Neural crest cell (in vitro differentiated cells): Measurements from ENCODE around the gene RASAL2. TPM values are rescaled to one million over a fixed set of nuclear protein-coding genes. Genes with fewer than 3 reads are reported as not detected.
A peak's percentile ranks its signal among the peaks of the same experiment; 100 is the strongest.
"Not testable (repeated sequence)": the region's sequence is repeated elsewhere in the genome, so short reads cannot be mapped to it uniquely, and the experiment has no call there.

Source experiments
- DNase-seq: peaks from one replicate; pipeline ENCODE4 v3.0.0; 2021; ENCODE audit warnings: low read depth, mixed read lengths, low spot score
- H3K27ac Mint-ChIP-seq: one replicate; pipeline ENCODE4 v1.8.0; 2021; ENCODE audit warnings: mild to moderate bottlenecking, mixed read lengths; ENCODE audit not compliant: unreplicated experiment
- H3K27me3 Mint-ChIP-seq: 2 replicates; pipeline ENCODE4 v1.8.0; 2021; ENCODE audit warnings: low read depth, mild to moderate bottlenecking, mixed read lengths
- H3K36me3 Mint-ChIP-seq: 2 replicates; pipeline ENCODE4 v1.8.0; 2021; ENCODE audit warnings: low read depth, mild to moderate bottlenecking, mixed read lengths
- H3K4me1 Mint-ChIP-seq: 2 replicates; pipeline ENCODE4 v1.8.0; 2021; ENCODE audit warnings: mixed read lengths
- H3K4me3 Mint-ChIP-seq: one replicate; pipeline ENCODE4 v1.8.0; 2021; ENCODE audit warnings: mild to moderate bottlenecking, mixed read lengths
- H3K9me3 Mint-ChIP-seq: 2 replicates; pipeline ENCODE4 v1.8.0; 2021; ENCODE audit warnings: mixed read lengths
- CTCF ChIP-seq: fragments of 200-600 bp; sonication (generic); conservative IDR thresholded peaks from 2 replicates; pipeline ENCODE4 v1.5.0; 2021; ENCODE audit warnings: antibody characterized with exemption, mild to moderate bottlenecking
- total RNA-seq: library from RNA; stranded (reverse); gene quantifications from 2 replicates; pipeline ENCODE4 v1.2.1, GENCODE V29; 2021

RASAL2 gene
- total RNA-seq, 1 donor from 2014 or later: 20.9 TPM

GRCh38 chr1:178188306-178188705, 94.4 kb downstream of the RASAL2 start:
- Mint-ChIP-seq H3K4me1 (no peaks in the 10 kb centered on the region), H3K9me3 (peaks cover 13% of the 10 kb centered on the region), H3K4me3 (no peak overlapping the region), H3K27ac (peak overlapping the region; percentile 53), H3K36me3 (peaks cover 10% of the 10 kb centered on the region), H3K27me3 (no peaks in the 10 kb centered on the region)
- no peak for TF ChIP-seq CTCF
- no peak for DNase-seq

- H3K9me3 Mint-ChIP-seq: peaks cover 13% of the 10 kb centered on the region
- no peak overlapping the region for H3K4me3 Mint-ChIP-seq
- peak; percentile 61 for TF ChIP-seq CTCF
- no peaks in the 10 kb centered on the region for H3K4me1 Mint-ChIP-seq
- peaks cover 10% of the 10 kb centered on the region for H3K36me3 Mint-ChIP-seq
- no peak for DNase-seq
- H3K27ac Mint-ChIP-seq: no peak overlapping the region
- H3K27me3 Mint-ChIP-seq: no peaks in the 10 kb centered on the region
Observed at GRCh38 chr1:178189814-178190213, 95.9 kb downstream of the RASAL2 start.

- TF ChIP-seq CTCF: no peak
- H3K27ac Mint-ChIP-seq: no peak overlapping the region
- no peak for DNase-seq
Observed at GRCh38 chr1:178190881-178191280, 97.0 kb downstream of the RASAL2 start.

DNA sequence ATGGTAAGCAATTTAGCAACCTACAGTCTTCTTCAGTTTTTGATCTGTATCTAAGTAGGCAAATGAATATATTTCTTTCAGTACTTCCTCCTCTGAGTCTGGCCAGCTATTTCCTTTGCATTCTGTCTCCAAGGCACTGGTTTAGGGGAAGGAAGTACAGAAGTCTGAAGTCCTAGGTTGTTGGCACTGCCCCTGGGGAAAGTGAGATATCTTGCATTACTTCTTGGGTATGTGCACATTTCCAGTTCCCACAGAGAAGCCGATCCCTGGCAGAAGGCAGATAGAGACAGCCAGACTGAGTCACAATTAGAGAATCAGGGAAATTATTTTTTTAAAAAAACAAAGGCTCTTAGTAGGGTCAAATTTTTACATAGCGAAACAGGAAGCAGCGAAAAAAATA, 98.8 kb downstream of the RASAL2 start:
- H3K36me3 Mint-ChIP-seq: peaks cover under 1% of the 10 kb centered on the region
- TF ChIP-seq CTCF: no peak
- no peak overlapping the region for H3K4me3 Mint-ChIP-seq
- H3K4me1 Mint-ChIP-seq: no peaks in the 10 kb centered on the region
- no peaks in the 10 kb centered on the region for H3K27me3 Mint-ChIP-seq
- no peak overlapping the region for H3K27ac Mint-ChIP-seq
- H3K9me3 Mint-ChIP-seq: peaks cover 4% of the 10 kb centered on the region
- no peak for DNase-seq

More at GRCh38 chr1:178190881-178191280, 97.0 kb downstream of the RASAL2 start:
- Mint-ChIP-seq H3K27me3 (no peaks in the 10 kb centered on the region), H3K36me3 (peaks cover 5% of the 10 kb centered on the region), H3K4me1 (no peaks in the 10 kb centered on the region), H3K4me3 (no peak overlapping the region), H3K9me3 (peaks cover 4% of the 10 kb centered on the region)

DNA sequence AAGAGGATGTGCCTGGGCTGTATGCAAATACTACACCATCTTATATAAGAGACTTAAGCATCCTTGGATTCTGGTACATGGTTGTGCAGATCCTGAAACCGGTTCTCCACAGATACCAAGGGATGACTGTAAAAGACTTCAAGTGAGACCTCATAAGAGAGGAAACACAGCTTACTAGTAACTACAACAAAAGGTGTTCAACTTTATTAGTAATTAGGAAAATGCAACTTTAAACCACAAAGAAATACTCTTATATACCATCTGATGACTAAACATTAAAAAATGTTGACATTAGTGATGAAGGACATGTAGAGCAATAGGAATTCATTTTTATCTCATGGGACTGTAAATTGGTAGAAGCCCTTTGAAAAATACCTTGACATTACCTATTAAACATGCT, 102.7 kb downstream of the RASAL2 start:
- H3K4me1 Mint-ChIP-seq: no peaks in the 10 kb centered on the region
- H3K9me3 Mint-ChIP-seq: peaks cover 9% of the 10 kb centered on the region
- no peak for TF ChIP-seq CTCF
- peaks cover 29% of the 10 kb centered on the region for H3K36me3 Mint-ChIP-seq
- DNase-seq: no peak
- no peak overlapping the region for H3K27ac Mint-ChIP-seq
- no peaks in the 10 kb centered on the region for H3K27me3 Mint-ChIP-seq
- H3K4me3 Mint-ChIP-seq: no peak overlapping the region

- H3K4me3 Mint-ChIP-seq, H3K4me1 Mint-ChIP-seq, H3K27me3 Mint-ChIP-seq, H3K27ac Mint-ChIP-seq, DNase-seq: not testable (repeated sequence)
- Mint-ChIP-seq H3K36me3 (peaks cover 40% of the 10 kb centered on the region), H3K9me3 (peaks cover 20% of the 10 kb centered on the region)
Observed at GRCh38 chr1:178202095-178202494, 108.2 kb downstream of the RASAL2 start.

DNA sequence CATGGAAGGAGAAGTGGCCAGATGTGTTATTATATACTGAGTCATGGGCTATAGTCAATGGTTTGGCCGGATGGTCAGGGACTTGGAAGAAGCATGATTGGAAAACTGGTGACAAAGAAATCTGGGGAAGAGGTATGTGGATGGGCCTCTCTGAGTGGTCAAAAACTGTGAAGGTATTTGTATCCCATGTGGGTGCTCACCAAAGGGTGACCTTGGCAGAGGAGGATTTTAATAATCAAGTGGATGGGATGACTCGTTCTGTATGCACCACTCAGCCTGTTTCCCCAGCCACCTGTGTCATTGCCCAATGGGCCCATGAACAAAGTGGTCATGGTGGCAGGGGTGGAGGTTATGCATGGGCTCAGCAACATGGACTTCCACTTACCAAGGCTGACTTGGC, 108.6 kb downstream of the RASAL2 start:
- not testable (repeated sequence) for DNase-seq, H3K4me1 Mint-ChIP-seq, H3K27ac Mint-ChIP-seq, H3K4me3 Mint-ChIP-seq, H3K27me3 Mint-ChIP-seq
- peaks cover 20% of the 10 kb centered on the region for H3K9me3 Mint-ChIP-seq
- peaks cover 40% of the 10 kb centered on the region for H3K36me3 Mint-ChIP-seq

DNA sequence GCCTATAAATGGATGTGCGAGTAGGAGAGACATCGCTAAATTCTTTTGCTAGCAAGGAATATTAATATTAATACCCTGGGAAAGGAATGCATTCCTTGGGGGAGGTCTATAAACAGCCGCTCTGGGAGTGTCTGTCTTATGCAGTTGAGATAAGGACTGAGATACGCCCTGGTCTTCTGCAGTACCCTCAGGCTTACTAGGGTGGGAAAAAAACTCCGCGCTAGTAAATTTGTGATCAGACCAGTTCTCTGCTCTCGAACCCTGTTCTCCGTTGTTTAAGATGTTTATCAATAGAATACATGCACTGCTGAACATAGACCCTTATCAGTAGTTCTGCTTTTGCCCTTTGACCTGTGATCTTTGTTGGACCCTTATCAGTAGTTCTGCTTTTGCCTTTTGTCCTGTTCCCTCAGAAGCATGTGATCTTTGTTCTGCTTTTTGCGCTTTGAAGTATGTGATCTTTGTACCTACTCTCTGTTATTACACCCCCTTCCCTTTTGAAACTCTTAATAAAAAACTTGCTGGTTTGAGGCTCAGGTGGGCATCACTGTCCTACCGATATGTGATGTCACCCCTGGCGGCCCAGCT, 114.5 kb downstream of the RASAL2 start:
- Mint-ChIP-seq H3K36me3 (peaks cover 42% of the 10 kb centered on the region), H3K9me3 (peaks cover 19% of the 10 kb centered on the region)
- H3K27me3 Mint-ChIP-seq, DNase-seq, H3K4me3 Mint-ChIP-seq, H3K27ac Mint-ChIP-seq, H3K4me1 Mint-ChIP-seq: not testable (repeated sequence)
